DND-41 (cell line): ENCODE measurements around the gene GIPC3.
"Not testable (repeated sequence)": the region's sequence is repeated elsewhere in the genome, so short reads cannot be mapped to it uniquely, and the experiment has no call there.

Source experiments
- CTCF ChIP-seq: IDR thresholded peaks from 2 replicates; pipeline ENCODE4 v1.5.1; 2012; ENCODE audit warnings: borderline replicate concordance, low read length, moderate library complexity, mild to moderate bottlenecking; ENCODE audit not compliant: poor library complexity, severe bottlenecking; ENCODE audit errors: extremely low read depth
- EZH2 ChIP-seq: IDR thresholded peaks from 3 replicates; pipeline ENCODE4 v1.6.1; 2012; ENCODE audit warnings: borderline replicate concordance, low read depth, mild to moderate bottlenecking, moderate library complexity, low read length, inconsistent platforms; ENCODE audit not compliant: severe bottlenecking

GRCh38 chr19:3581792-3582191 is 3.5 kb upstream of the GIPC3 start:
- not testable (repeated sequence) for TF ChIP-seq CTCF, EZH2
